ENCODE data around the gene MARCHF9.

- TF ChIP-seq CTCF (conservative IDR thresholded peaks at IDR 0.05), result no peak
- TF ChIP-seq EZH2 (IDR thresholded peaks at IDR 0.05; ENCODE audit: low read depth), result no peak
Measured at GRCh38 chr12:57781244-57781643, 26.3 kb downstream of the MARCHF9 start.
